ENCODE results near the gene DBN1. TPM values are rescaled to one million over a fixed set of nuclear protein-coding genes. Genes with fewer than 3 reads are reported as not detected.

DBN1 gene
- total and polyA plus RNA-seq, 7 experiments from 2014 or later, result 0.64 to 8.8 (median 2.2) TPM

DNA sequence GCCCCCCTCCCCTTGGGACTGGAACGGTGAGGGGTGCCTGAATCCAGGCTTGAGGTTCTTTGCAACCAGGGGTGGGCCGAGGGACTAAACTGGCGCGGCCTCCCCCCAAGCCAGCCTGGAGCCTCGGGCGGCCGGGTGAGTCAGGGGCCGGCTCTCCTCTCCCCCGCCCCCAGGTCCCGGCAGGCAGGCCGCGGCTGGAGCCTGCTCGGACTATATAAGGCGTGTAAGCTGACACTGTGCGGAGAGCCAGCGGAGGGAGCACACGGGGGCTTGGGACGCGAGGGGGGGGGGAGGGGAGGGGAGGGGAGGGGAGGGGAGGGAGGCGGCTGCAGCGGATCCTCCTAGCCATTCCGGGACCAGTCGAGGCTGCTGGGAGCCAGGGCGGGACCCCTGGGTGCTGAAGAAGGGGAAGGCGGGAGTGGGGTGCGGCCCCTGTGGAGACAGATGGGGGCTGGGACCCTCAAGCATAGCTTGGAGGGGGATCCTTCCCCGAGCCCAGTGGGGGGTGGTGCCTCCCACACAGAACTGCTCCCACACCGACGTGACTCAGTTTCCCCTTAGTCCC lies 23.4 kb upstream of the DBN1 start:
- Histone ChIP-seq H3K27me3 (ENCODE audit: control insufficient read depth in 2 of 2, insufficient read depth in 2 of 2, low read length in 2 of 2) (no peaks in the 10 kb centered on the region), H3K4me1 (ENCODE audit: control insufficient read depth in 2 of 2, insufficient read depth in 2 of 2, low read length in 2 of 2) (peaks cover 7 to 10% of the 10 kb centered on the region in 2 donors), H3K36me3 (ENCODE audit: control insufficient read depth in 2 of 3, insufficient read depth in 3 of 3, low read length in 3 of 3) (peaks cover 0 to 3% (median 0%) of the 10 kb centered on the region in 3 experiments), H3K4me3 (ENCODE audit: low read length) (peak overlapping the region; percentile 77), H3K27ac (ENCODE audit: low read depth, low read length) (peak overlapping the region; percentile 61), H3K9me3 (ENCODE audit: control insufficient read depth in 2 of 3, low read length in 3 of 3) (no peaks in the 10 kb centered on the region)
- Mint-ChIP-seq H3K27me3 (peaks cover 0 to 24% (median 0%) of the 10 kb centered on the region in 5 donors), H3K4me1 (peaks cover 21 to 44% (median 28%) of the 10 kb centered on the region in 7 donors), H3K36me3 (peaks cover 0 to 5% (median 0%) of the 10 kb centered on the region in 5 donors), H3K4me3 (peak overlapping the region in 8 of 10 donors; percentile 21 to 85 (median 76)), H3K9me3 (peaks cover 0 to 1% (median 0%) of the 10 kb centered on the region in 11 donors), H3K27ac (peak overlapping the region in 1 of 9 donors; percentile 66)
- CTCF ChIA-PET, result interaction anchor here (0.6 to 7.1 kb wide), 6 partner anchors 42 to 187 kb away, joined by 3 to 77 read pairs (median 6); no protein-coding TSS in a partner anchor
- POLR2A ChIA-PET, result interaction anchor here (0.6 to 2.1 kb wide), 11 partner anchors 18 to 145 kb away, joined by 3 to 5 read pairs (median 4); partner anchors contain the start of genes DDX41, GRK6 and LMAN2
- intact Hi-C loops (cut with micrococcal nuclease), result loop anchor here (1.0 to 5.0 kb wide), 16 partner anchors 18 to 385 kb away; partner anchors contain the start of genes DBN1 (in 2 of the 2), GRK6 (in 2 of the 2), FAM193B (in 1 of the 2) and MXD3 (in 1 of the 2)
- no peak for DNase-seq
- ATAC-seq, result no peak

GRCh38 chr5:177496070-177496726 lies 22.8 kb upstream of the DBN1 start:
- H3K36me3 Mint-ChIP-seq, result peaks cover 0 to 5% (median 0%) of the 10 kb centered on the region in 5 donors
- H3K27me3 Mint-ChIP-seq, result peaks cover 0 to 24% (median 0%) of the 10 kb centered on the region in 5 donors
- ATAC-seq, result no peak
- Histone ChIP-seq H3K9me3 (ENCODE audit: control insufficient read depth in 2 of 3, low read length in 3 of 3) (no peaks in the 10 kb centered on the region), H3K4me1 (ENCODE audit: control insufficient read depth in 2 of 2, insufficient read depth in 2 of 2, low read length in 2 of 2) (peaks cover 7 to 10% of the 10 kb centered on the region in 2 donors), H3K27me3 (ENCODE audit: control insufficient read depth in 2 of 2, insufficient read depth in 2 of 2, low read length in 2 of 2) (no peaks in the 10 kb centered on the region), H3K4me3 (ENCODE audit: low read length) (no peak overlapping the region), H3K27ac (ENCODE audit: low read depth, low read length) (no peak overlapping the region), H3K36me3 (ENCODE audit: control insufficient read depth in 2 of 3, insufficient read depth in 3 of 3, low read length in 3 of 3) (peaks cover 0 to 3% (median 0%) of the 10 kb centered on the region in 3 experiments)
- peak overlapping the region in 3 of 9 donors; percentile 38 to 66 (median 41) for H3K27ac Mint-ChIP-seq
- intact Hi-C loops (cut with micrococcal nuclease), result loop anchor here in 1 of 2 donors (2.0 to 5.0 kb wide), 4 partner anchors 23 to 384 kb away; partner anchors contain the start of genes DBN1, MXD3 and NSD1
- DNase-seq, result no peak
- POLR2A ChIA-PET, result no interaction called here
- peaks cover 0 to 1% (median 0%) of the 10 kb centered on the region in 11 donors for H3K9me3 Mint-ChIP-seq
- peak overlapping the region in 7 of 10 donors; percentile 21 to 79 (median 66) for H3K4me3 Mint-ChIP-seq
- H3K4me1 Mint-ChIP-seq, result peaks cover 21 to 44% (median 28%) of the 10 kb centered on the region in 7 donors
- CTCF ChIA-PET, result interaction anchor here (1.4 to 2.9 kb wide), 2 partner anchors 93 to 106 kb away, joined by 4 to 11 read pairs; no protein-coding TSS in a partner anchor

GRCh38 chr5:177495243-177496060 lies 22.0 kb upstream of the DBN1 start:
- H3K9me3 Mint-ChIP-seq, result peaks cover 0 to 1% (median 0%) of the 10 kb centered on the region in 11 donors
- ATAC-seq (no peak), DNase-seq (no peak)
- peaks cover 0 to 5% (median 0%) of the 10 kb centered on the region in 5 donors for H3K36me3 Mint-ChIP-seq
- peaks cover 16 to 40% (median 24%) of the 10 kb centered on the region in 7 donors for H3K4me1 Mint-ChIP-seq
- CTCF ChIA-PET, result interaction anchor here (1.4 to 2.9 kb wide), 2 partner anchors 92 to 105 kb away, joined by 4 to 11 read pairs; no protein-coding TSS in a partner anchor
- H3K27ac ChIP-seq (ENCODE audit: low read depth, low read length), result no peak overlapping the region
- peaks cover 0 to 3% (median 0%) of the 10 kb centered on the region in 3 experiments for H3K36me3 ChIP-seq (ENCODE audit: control insufficient read depth in 2 of 3, insufficient read depth in 3 of 3, low read length in 3 of 3)
- H3K4me1 ChIP-seq (ENCODE audit: control insufficient read depth in 2 of 2, insufficient read depth in 2 of 2, low read length in 2 of 2), result peaks cover 7 to 10% of the 10 kb centered on the region in 2 donors
- POLR2A ChIA-PET, result interaction anchor here (1.1 kb wide), 1 partner anchor 49 kb away, joined by 3 read pairs; the partner anchor contains the start of gene PRR7
- H3K4me3 Mint-ChIP-seq, result peak overlapping the region in 5 of 10 donors; percentile 21 to 79 (median 69)
- intact Hi-C loops (cut with micrococcal nuclease), result loop anchor here in 1 of 2 donors (2.0 to 5.0 kb wide), 4 partner anchors 23 to 383 kb away; partner anchors contain the start of genes DBN1, MXD3 and NSD1
- H3K4me3 ChIP-seq (ENCODE audit: low read length), result no peak overlapping the region
- H3K9me3 ChIP-seq (ENCODE audit: control insufficient read depth in 2 of 3, low read length in 3 of 3), result no peaks in the 10 kb centered on the region
- H3K27me3 Mint-ChIP-seq, result peaks cover 0 to 22% (median 0%) of the 10 kb centered on the region in 5 donors
- no peaks in the 10 kb centered on the region for H3K27me3 ChIP-seq (ENCODE audit: control insufficient read depth in 2 of 2, insufficient read depth in 2 of 2, low read length in 2 of 2)
- peak overlapping the region in 2 of 9 donors; percentile 41 to 66 for H3K27ac Mint-ChIP-seq

GRCh38 chr5:177494346-177495195 lies 21.1 kb upstream of the DBN1 start:
- Histone ChIP-seq H3K4me1 (ENCODE audit: control insufficient read depth in 2 of 2, insufficient read depth in 2 of 2, low read length in 2 of 2) (peaks cover 7 to 10% of the 10 kb centered on the region in 2 donors), H3K36me3 (ENCODE audit: control insufficient read depth in 2 of 3, insufficient read depth in 3 of 3, low read length in 3 of 3) (peaks cover 0 to 3% (median 0%) of the 10 kb centered on the region in 3 experiments), H3K27ac (ENCODE audit: low read depth, low read length) (peak overlapping the region; percentile 8), H3K27me3 (ENCODE audit: control insufficient read depth in 2 of 2, insufficient read depth in 2 of 2, low read length in 2 of 2) (no peaks in the 10 kb centered on the region), H3K9me3 (ENCODE audit: control insufficient read depth in 2 of 3, low read length in 3 of 3) (no peaks in the 10 kb centered on the region), H3K4me3 (ENCODE audit: low read length) (no peak overlapping the region)
- peak overlapping the region in 1 of 9 donors; percentile 80 for H3K27ac Mint-ChIP-seq
- ChIA-PET CTCF (interaction anchor here (1.2 to 1.6 kb wide), 3 partner anchors 91 to 149 kb away, joined by 3 to 5 read pairs (median 4); no protein-coding TSS in a partner anchor), POLR2A (interaction anchor here (0.7 to 1.1 kb wide), 2 partner anchors 48 to 77 kb away, joined by 3 read pairs; partner anchors contain the start of gene PRR7)
- peak overlapping the region in 2 of 10 donors; percentile 25 to 44 for H3K4me3 Mint-ChIP-seq
- H3K36me3 Mint-ChIP-seq, result peaks cover 0 to 5% (median 0%) of the 10 kb centered on the region in 5 donors
- DNase-seq, result no peak
- ATAC-seq, result peak; percentile 59
- H3K9me3 Mint-ChIP-seq, result no peaks in the 10 kb centered on the region
- H3K27me3 Mint-ChIP-seq, result peaks cover 0 to 14% (median 0%) of the 10 kb centered on the region in 5 donors
- H3K4me1 Mint-ChIP-seq, result peaks cover 13 to 40% (median 24%) of the 10 kb centered on the region in 7 donors
- intact Hi-C loops (cut with micrococcal nuclease), result loop anchor here in 1 of 2 donors (5.0 kb wide), 2 partner anchors 362 to 382 kb away; partner anchors contain the start of gene NSD1

- ChIA-PET POLR2A (interaction anchor here (0.7 kb wide), 1 partner anchor 76 kb away, joined by 3 read pairs; no protein-coding TSS in a partner anchor), CTCF (interaction anchor here (1.2 to 1.6 kb wide), 4 partner anchors 8 to 148 kb away, joined by 3 to 5 read pairs (median 4); no protein-coding TSS in a partner anchor)
- Histone ChIP-seq H3K27ac (ENCODE audit: low read depth, low read length) (peak overlapping the region; percentile 8), H3K9me3 (ENCODE audit: control insufficient read depth in 2 of 3, low read length in 3 of 3) (no peaks in the 10 kb centered on the region), H3K4me1 (ENCODE audit: control insufficient read depth in 2 of 2, insufficient read depth in 2 of 2, low read length in 2 of 2) (peaks cover 7 to 10% of the 10 kb centered on the region in 2 donors), H3K36me3 (ENCODE audit: control insufficient read depth in 2 of 3, insufficient read depth in 3 of 3, low read length in 3 of 3) (peaks cover 0 to 8% (median 0%) of the 10 kb centered on the region in 3 experiments), H3K27me3 (ENCODE audit: control insufficient read depth in 2 of 2, insufficient read depth in 2 of 2, low read length in 2 of 2) (no peaks in the 10 kb centered on the region), H3K4me3 (ENCODE audit: low read length) (no peak overlapping the region)
- DNase-seq (no peak), ATAC-seq (no peak)
- H3K4me3 Mint-ChIP-seq, result peak overlapping the region in 3 of 10 donors; percentile 25 to 44 (median 34)
- peaks cover 12 to 38% (median 21%) of the 10 kb centered on the region in 7 donors for H3K4me1 Mint-ChIP-seq
- no peaks in the 10 kb centered on the region for H3K9me3 Mint-ChIP-seq
- H3K27me3 Mint-ChIP-seq, result peaks cover 0 to 10% (median 0%) of the 10 kb centered on the region in 5 donors
- H3K27ac Mint-ChIP-seq, result peak overlapping the region in 1 of 9 donors; percentile 80
- intact Hi-C loops (cut with micrococcal nuclease), result no loop called here
- H3K36me3 Mint-ChIP-seq, result peaks cover 0 to 5% (median 0%) of the 10 kb centered on the region in 5 donors
Observed at GRCh38 chr5:177493795-177494345, 20.4 kb upstream of the DBN1 start.

Measured in naive thymus-derived CD4-positive, alpha-beta T cell (primary cell).